Muscle layer of duodenum (tissue), 2 donors: ENCODE data around the gene RAPGEF4.
A peak's percentile ranks its signal among the peaks of the same experiment; 100 is the strongest.
"Not testable (repeated sequence)": the region's sequence is repeated elsewhere in the genome, so short reads cannot be mapped to it uniquely, and the experiment has no call there.

Source experiments
- H3K27ac ChIP-seq: one replicate; pipeline ENCODE4 v1.7.0; 2013; ENCODE audit warnings: mild to moderate bottlenecking, low read length
- H3K27me3 ChIP-seq: one replicate; pipeline ENCODE4 v1.7.0; 2013; ENCODE audit warnings: low read depth, mild to moderate bottlenecking, control low read depth, low read length
- H3K36me3 ChIP-seq, 2 donors: one replicate each; pipeline ENCODE4 v1.7.0; 2013; ENCODE audit warnings: low read length in 2 of 2, control low read depth in 1 of 2, mild to moderate bottlenecking in 1 of 2; ENCODE audit not compliant: insufficient read depth in 2 of 2, control insufficient read depth in 1 of 2
- H3K4me1 ChIP-seq, 2 donors: one replicate each; pipeline ENCODE4 v1.7.0; 2013; ENCODE audit warnings: low read length in 2 of 2, mild to moderate bottlenecking in 2 of 2, control low read depth in 1 of 2, moderate library complexity in 1 of 2; ENCODE audit not compliant: insufficient read depth in 2 of 2, control insufficient read depth in 1 of 2
- H3K4me3 ChIP-seq, 2 donors: one replicate each; pipeline ENCODE4 v1.7.0; 2013; ENCODE audit warnings: low read length in 2 of 2, low read depth in 1 of 2, mild to moderate bottlenecking in 1 of 2
- H3K9me3 ChIP-seq, 2 donors: one replicate each; pipeline ENCODE4 v1.7.0; 2013; ENCODE audit warnings: low read length in 2 of 2, control low read depth in 1 of 2, mild to moderate bottlenecking in 1 of 2; ENCODE audit not compliant: control insufficient read depth in 1 of 2
- donor health status: healthy.

The RAPGEF4 gene

GRCh38 chr2:173090276-173090877 lies 354.7 kb downstream of the RAPGEF4 start:
- H3K4me3 ChIP-seq = peak overlapping the region; percentile 4 to 26
- peak overlapping the region; percentile 76 for H3K27ac ChIP-seq
- H3K9me3 ChIP-seq = no peaks in the 10 kb centered on the region
- no peaks in the 10 kb centered on the region for H3K27me3 ChIP-seq
- H3K4me1 ChIP-seq = peaks cover 0 to 19% of the 10 kb centered on the region in 2 donors
- no peaks in the 10 kb centered on the region for H3K36me3 ChIP-seq

- Histone ChIP-seq H3K4me3 (peak overlapping the region; percentile 4 to 26), H3K4me1 (peaks cover 4 to 15% of the 10 kb centered on the region in 2 donors), H3K27ac (peak overlapping the region; percentile 76), H3K27me3 (no peaks in the 10 kb centered on the region), H3K36me3 (no peaks in the 10 kb centered on the region), H3K9me3 (no peaks in the 10 kb centered on the region)
Observed at GRCh38 chr2:173090973-173091660, 355.5 kb downstream of the RAPGEF4 start.

- Histone ChIP-seq H3K4me3 (no peak overlapping the region), H3K4me1 (peaks cover 4 to 10% of the 10 kb centered on the region in 2 donors), H3K9me3 (no peaks in the 10 kb centered on the region), H3K36me3 (peaks cover 0 to 3% of the 10 kb centered on the region in 2 donors), H3K27ac (peak overlapping the region; percentile 76), H3K27me3 (no peaks in the 10 kb centered on the region)
Observed at GRCh38 chr2:173091910-173092309, 356.3 kb downstream of the RAPGEF4 start.

- H3K9me3 ChIP-seq = no peaks in the 10 kb centered on the region
- H3K4me3 ChIP-seq = no peak overlapping the region
- peaks cover 0 to 3% of the 10 kb centered on the region in 2 donors for H3K36me3 ChIP-seq
- no peak overlapping the region for H3K27ac ChIP-seq
- H3K4me1 ChIP-seq = peaks cover 4 to 10% of the 10 kb centered on the region in 2 donors
- no peaks in the 10 kb centered on the region for H3K27me3 ChIP-seq
Observed at GRCh38 chr2:173092844-173093402, 357.3 kb downstream of the RAPGEF4 start.

GRCh38 chr2:173093617-173094016 lies 358.0 kb downstream of the RAPGEF4 start:
- H3K36me3 ChIP-seq, H3K27me3 ChIP-seq, H3K9me3 ChIP-seq, H3K27ac ChIP-seq, H3K4me3 ChIP-seq: not testable (repeated sequence)
- peaks cover 4 to 10% of the 10 kb centered on the region in 2 donors for H3K4me1 ChIP-seq

- Histone ChIP-seq H3K4me3 (no peak overlapping the region), H3K9me3 (no peaks in the 10 kb centered on the region), H3K27me3 (no peaks in the 10 kb centered on the region), H3K4me1 (peaks cover 5 to 10% of the 10 kb centered on the region in 2 donors), H3K36me3 (peaks cover 0 to 3% of the 10 kb centered on the region in 2 donors), H3K27ac (no peak overlapping the region)
Observed at GRCh38 chr2:173094731-173095130, 359.1 kb downstream of the RAPGEF4 start.

GRCh38 chr2:173095356-173095755 lies 359.7 kb downstream of the RAPGEF4 start:
- Histone ChIP-seq H3K9me3 (no peaks in the 10 kb centered on the region), H3K27ac (no peak overlapping the region), H3K36me3 (peaks cover 0 to 3% of the 10 kb centered on the region in 2 donors)

GRCh38 chr2:173099271-173099670 lies 363.6 kb downstream of the RAPGEF4 start:
- Histone ChIP-seq H3K27me3 (no peaks in the 10 kb centered on the region), H3K27ac (no peak overlapping the region), H3K36me3 (peaks cover 0 to 3% of the 10 kb centered on the region in 2 donors), H3K9me3 (no peaks in the 10 kb centered on the region), H3K4me3 (no peak overlapping the region), H3K4me1 (peaks cover 7 to 23% of the 10 kb centered on the region in 2 donors)

More at GRCh38 chr2:173095356-173095755, 359.7 kb downstream of the RAPGEF4 start:
- no peaks in the 10 kb centered on the region for H3K27me3 ChIP-seq
- H3K4me3 ChIP-seq = no peak overlapping the region
- peaks cover 7 to 10% of the 10 kb centered on the region in 2 donors for H3K4me1 ChIP-seq

- H3K9me3 ChIP-seq = no peaks in the 10 kb centered on the region
- H3K27me3 ChIP-seq = no peaks in the 10 kb centered on the region
- H3K4me3 ChIP-seq = no peak overlapping the region
- peaks cover 0 to 3% of the 10 kb centered on the region in 2 donors for H3K36me3 ChIP-seq
- no peak overlapping the region for H3K27ac ChIP-seq
- H3K4me1 ChIP-seq = peaks cover 7 to 23% of the 10 kb centered on the region in 2 donors
Observed at GRCh38 chr2:173099804-173100203, 364.2 kb downstream of the RAPGEF4 start.

- no peaks in the 10 kb centered on the region for H3K27me3 ChIP-seq
- peaks cover 3 to 16% of the 10 kb centered on the region in 2 donors for H3K4me1 ChIP-seq
- H3K9me3 ChIP-seq = no peaks in the 10 kb centered on the region
- H3K4me3 ChIP-seq = no peak overlapping the region
- H3K27ac ChIP-seq = peak overlapping the region; percentile 6
- peaks cover 0 to 2% of the 10 kb centered on the region in 2 donors for H3K36me3 ChIP-seq
Observed at GRCh38 chr2:173101687-173102086, 366.0 kb downstream of the RAPGEF4 start.
